Stomach (tissue), 9 donors: ENCODE data around the gene DOCK4. TPM values are rescaled to one million over a fixed set of nuclear protein-coding genes. Genes with fewer than 3 reads are reported as not detected.

Source experiments
- DNase-seq, 2 donors: peaks; one replicate each; pipeline versions ENCODE4 v3.0.0 to v3.0.0-alpha.2; 2013 to 2019
- H3K27ac ChIP-seq, 5 donors: fragments of 200-600 bp in 4 of 5; sonication (generic) in 4 of 5; one replicate each; pipeline ENCODE4 v1.5.1; 2013 to 2019; ENCODE audit warnings: mild to moderate bottlenecking in 1 of 5, moderate library complexity in 1 of 5
- H3K27me3 ChIP-seq, 3 donors: fragments of 200-600 bp; sonication (generic); one replicate each; pipeline ENCODE4 v1.5.1; 2017 to 2019; ENCODE audit warnings: mixed run types in 1 of 3
- H3K36me3 ChIP-seq, 4 donors: fragments of 200-600 bp; sonication (generic); 1 replicate in 3 of 4; 2 replicates in 1 of 4; pipeline ENCODE4 v1.5.1; 2016 to 2019
- H3K4me1 ChIP-seq, 4 donors: fragments of 200-600 bp; sonication (generic); one replicate each; pipeline ENCODE4 v1.5.1; 2016 to 2019
- H3K4me3 ChIP-seq, 4 donors: fragments of 200-600 bp; sonication (generic) in 3 of 4; one replicate each; pipeline ENCODE4 v1.5.1; 2016 to 2019; ENCODE audit warnings: mild to moderate bottlenecking in 1 of 4
- H3K9me3 ChIP-seq, 4 donors: fragments of 200-600 bp; sonication (generic); one replicate each; pipeline ENCODE4 v1.5.1; 2016 to 2019
- EP300 ChIP-seq: sonication (generic); formaldehyde crosslinking; IDR thresholded peaks from one replicate; pipeline ENCODE4 v1.6.1; 2017; ENCODE audit warnings: antibody characterized with exemption
- POLR2A ChIP-seq, 4 donors: fragments of 450-650 bp; IDR thresholded peaks; one replicate each; pipeline ENCODE4 v1.6.1; 2016; ENCODE audit warnings: antibody characterized with exemption in 4 of 4, control low read depth in 2 of 4, mild to moderate bottlenecking in 1 of 4, moderate library complexity in 1 of 4
- POLR2AphosphoS5 ChIP-seq, 3 donors: sonication (generic); formaldehyde crosslinking; IDR thresholded peaks; one replicate each; pipeline ENCODE4 v1.6.1; 2016; ENCODE audit warnings: antibody characterized with exemption in 3 of 3
- WGBS, 5 donors: extraction: QIAGEN DNeasy Blood & Tissue Kit in 3 of 5; methylation state at CpG; one replicate each; pipeline versions ENCODE4 v1.1.5 to v1.1.7; 2013 to 2018; 5-methylcytosine and 5-hydroxymethylcytosine counted together
- intact Hi-C: fragments of 100-400 bp; cut with DNase I; formaldehyde crosslinking; loops from one replicate; pipeline ENCODE4 v1.15.1; 2023; ENCODE audit warnings: low total_unique reads
- polyA plus RNA-seq, 3 donors: library from polyadenylated mRNA; stranded (reverse); fragments of 200-250 nt; gene quantifications; one replicate each; pipeline ENCODE4 v1.2.3, GENCODE V29; 2013
- total RNA-seq, 5 donors: library from RNA; depleted of rRNA; stranded (reverse); fragments of >200 nt; gene quantifications; one replicate each; pipeline versions ENCODE4 v1.1.0 to v1.2.3, GENCODE V29; 2014 to 2016
- TF ChIP-seq, protein P1 (sequence below), 7 experiments: fragments of 450-650 bp in 4 of 7; fragments of 200-600 bp in 3 of 7; sonication (generic) in 3 of 7; IDR thresholded peaks; one replicate each; pipeline ENCODE4 v1.5.1; 2016 to 2019; ENCODE audit warnings: antibody characterized with exemption in 7 of 7, control low read depth in 2 of 7, mild to moderate bottlenecking in 1 of 7
- donor health status: healthy with polysubstance abuse.
- donor health status: Bipolar disorder and iron deficiency.
- donor health status: healthy.

The DOCK4 gene
- total and polyA plus RNA-seq, 8 donors: 1.1 to 54.9 (median 16.4) TPM

GRCh38 chr7:112162784-112163506, 43.3 kb downstream of the DOCK4 start:
- Histone ChIP-seq H3K9me3 (no peaks in the 10 kb centered on the region), H3K27ac (peak overlapping the region in 1 of 5 donors; percentile 10), H3K4me1 (peaks cover 7 to 28% (median 22%) of the 10 kb centered on the region in 4 donors), H3K27me3 (no peaks in the 10 kb centered on the region), H3K4me3 (no peak overlapping the region), H3K36me3 (no peaks in the 10 kb centered on the region)
- TF ChIP-seq, protein P1, sequence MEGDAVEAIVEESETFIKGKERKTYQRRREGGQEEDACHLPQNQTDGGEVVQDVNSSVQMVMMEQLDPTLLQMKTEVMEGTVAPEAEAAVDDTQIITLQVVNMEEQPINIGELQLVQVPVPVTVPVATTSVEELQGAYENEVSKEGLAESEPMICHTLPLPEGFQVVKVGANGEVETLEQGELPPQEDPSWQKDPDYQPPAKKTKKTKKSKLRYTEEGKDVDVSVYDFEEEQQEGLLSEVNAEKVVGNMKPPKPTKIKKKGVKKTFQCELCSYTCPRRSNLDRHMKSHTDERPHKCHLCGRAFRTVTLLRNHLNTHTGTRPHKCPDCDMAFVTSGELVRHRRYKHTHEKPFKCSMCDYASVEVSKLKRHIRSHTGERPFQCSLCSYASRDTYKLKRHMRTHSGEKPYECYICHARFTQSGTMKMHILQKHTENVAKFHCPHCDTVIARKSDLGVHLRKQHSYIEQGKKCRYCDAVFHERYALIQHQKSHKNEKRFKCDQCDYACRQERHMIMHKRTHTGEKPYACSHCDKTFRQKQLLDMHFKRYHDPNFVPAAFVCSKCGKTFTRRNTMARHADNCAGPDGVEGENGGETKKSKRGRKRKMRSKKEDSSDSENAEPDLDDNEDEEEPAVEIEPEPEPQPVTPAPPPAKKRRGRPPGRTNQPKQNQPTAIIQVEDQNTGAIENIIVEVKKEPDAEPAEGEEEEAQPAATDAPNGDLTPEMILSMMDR (IDR thresholded peaks at IDR 0.05): no peak
- TF ChIP-seq POLR2AphosphoS5 (IDR thresholded peaks at IDR 0.05) (no peak), EP300 (no peak), POLR2A (IDR thresholded peaks at IDR 0.05) (no peak)
- intact Hi-C loops: no loop called here
- 61 to 69% (median 67%) methylated on average over 6 of the region's 6 CpGs for whole genome bisulfite sequencing, 5 donors
- DNase-seq: no peak

DNA sequence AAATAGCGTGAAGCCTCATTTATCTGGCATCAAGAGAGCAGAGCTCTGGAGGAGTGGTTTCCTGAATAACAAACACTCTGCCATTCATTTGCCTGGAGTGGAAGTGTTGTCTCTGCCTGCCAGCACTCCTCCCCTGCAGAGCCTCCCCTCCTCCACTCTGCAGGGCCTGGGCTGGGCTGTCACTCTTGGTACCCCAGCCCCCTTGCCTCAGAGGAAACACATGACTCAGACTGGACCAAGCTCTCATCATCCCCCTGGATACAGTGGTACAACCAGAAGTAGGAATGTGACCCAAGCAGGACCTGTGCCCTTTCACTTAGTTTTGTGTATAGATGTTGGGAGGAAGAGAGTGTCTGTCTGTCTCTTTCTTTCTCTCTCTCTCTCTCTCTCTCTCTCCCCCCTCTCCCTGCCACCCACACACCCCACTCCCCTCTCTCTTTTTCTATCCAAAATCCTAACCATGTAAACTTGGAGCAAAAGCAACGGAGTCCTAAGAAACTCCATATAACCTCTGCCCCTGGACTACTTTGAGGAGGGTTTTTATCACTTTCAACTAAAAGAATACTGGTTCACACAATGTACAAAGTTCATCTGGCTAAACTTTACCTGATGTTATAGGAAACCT, 43.9 kb downstream of the DOCK4 start:
- H3K27me3 ChIP-seq: no peaks in the 10 kb centered on the region
- H3K9me3 ChIP-seq: no peaks in the 10 kb centered on the region
- H3K4me3 ChIP-seq: no peak overlapping the region
- peaks cover 7 to 28% (median 22%) of the 10 kb centered on the region in 4 donors for H3K4me1 ChIP-seq
- intact Hi-C loops: no loop called here
- H3K36me3 ChIP-seq: no peaks in the 10 kb centered on the region
- peak in 1 of 2 donors; percentile 76 for DNase-seq
- H3K27ac ChIP-seq: peak overlapping the region in 1 of 5 donors; percentile 10
- WGBS, 5 donors: 42 to 51% (median 47%) methylated on average over 2 of the region's 2 CpGs
- no peak for TF ChIP-seq POLR2AphosphoS5 (IDR thresholded peaks at IDR 0.05)
- TF ChIP-seq, protein P1 (IDR thresholded peaks at IDR 0.05): no peak
- no peak for TF ChIP-seq EP300
- TF ChIP-seq POLR2A (IDR thresholded peaks at IDR 0.05): no peak

- TF ChIP-seq EP300 (no peak), POLR2A (IDR thresholded peaks at IDR 0.05) (no peak), POLR2AphosphoS5 (IDR thresholded peaks at IDR 0.05) (no peak)
- TF ChIP-seq, protein P1 (IDR thresholded peaks at IDR 0.05): no peak
- no peaks in the 10 kb centered on the region for H3K27me3 ChIP-seq
- H3K4me1 ChIP-seq: peaks cover 7 to 28% (median 22%) of the 10 kb centered on the region in 4 donors
- no peaks in the 10 kb centered on the region for H3K36me3 ChIP-seq
- intact Hi-C loops: no loop called here
- WGBS, 5 donors: 58 to 64% (median 59%) methylated on average over 3 of the region's 3 CpGs
- H3K4me3 ChIP-seq: no peak overlapping the region
- DNase-seq: no peak
- peak overlapping the region in 1 of 5 donors; percentile 10 for H3K27ac ChIP-seq
- H3K9me3 ChIP-seq: no peaks in the 10 kb centered on the region
Observed at GRCh38 chr7:112161253-112162141, 44.7 kb downstream of the DOCK4 start.

DNA sequence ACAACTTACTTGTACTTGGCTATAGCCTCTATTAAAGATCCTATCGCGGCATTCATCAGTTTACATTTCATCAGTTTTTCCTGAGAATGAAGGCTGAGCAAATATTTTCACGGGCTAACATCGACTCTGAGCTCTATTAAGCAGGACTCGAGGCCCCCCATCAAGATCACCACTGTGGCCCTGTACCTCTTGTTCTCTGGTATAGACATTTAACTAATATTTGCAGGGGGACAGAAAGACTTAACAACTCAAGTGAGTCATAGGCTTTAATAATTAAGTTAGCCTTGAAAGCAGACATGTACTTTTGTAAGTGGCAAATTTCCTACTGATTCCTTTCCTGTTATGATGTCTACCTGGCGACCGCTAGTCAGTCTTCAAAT, 45.4 kb downstream of the DOCK4 start:
- no peak overlapping the region for H3K4me3 ChIP-seq
- peaks cover 7 to 28% (median 22%) of the 10 kb centered on the region in 4 donors for H3K4me1 ChIP-seq
- H3K27ac ChIP-seq: peak overlapping the region in 3 of 5 donors; percentile 4 to 14 (median 10)
- H3K27me3 ChIP-seq: no peaks in the 10 kb centered on the region
- TF ChIP-seq, protein P1 (IDR thresholded peaks at IDR 0.05): no peak
- TF ChIP-seq POLR2A (IDR thresholded peaks at IDR 0.05) (no peak), POLR2AphosphoS5 (IDR thresholded peaks at IDR 0.05) (no peak), EP300 (no peak)
- intact Hi-C loops: no loop called here
- WGBS, 5 donors: 21 to 45% (median 30%) methylated on average over 7 of the region's 7 CpGs
- no peaks in the 10 kb centered on the region for H3K36me3 ChIP-seq
- no peak for DNase-seq
- no peaks in the 10 kb centered on the region for H3K9me3 ChIP-seq
